ENCODE data around the gene FBLN1. TPM values are rescaled to one million over a fixed set of nuclear protein-coding genes. Genes with fewer than 3 reads are reported as not detected.

FBLN1 gene
- total and polyA plus RNA-seq, 2 of the 13 experiments (the other 11 are each of a cell fraction or from before 2014, with no cell fraction given): 37.3 to 103 TPM

- no peak for TF ChIP-seq GABPA (IDR thresholded peaks at IDR 0.05; ENCODE audit: low read depth, low read length)
- TF ChIP-seq GABPA (CRISPR knock-in tag; IDR thresholded peaks at IDR 0.05; ENCODE audit: low read depth): no peak
- TF ChIP-seq, protein P1, sequence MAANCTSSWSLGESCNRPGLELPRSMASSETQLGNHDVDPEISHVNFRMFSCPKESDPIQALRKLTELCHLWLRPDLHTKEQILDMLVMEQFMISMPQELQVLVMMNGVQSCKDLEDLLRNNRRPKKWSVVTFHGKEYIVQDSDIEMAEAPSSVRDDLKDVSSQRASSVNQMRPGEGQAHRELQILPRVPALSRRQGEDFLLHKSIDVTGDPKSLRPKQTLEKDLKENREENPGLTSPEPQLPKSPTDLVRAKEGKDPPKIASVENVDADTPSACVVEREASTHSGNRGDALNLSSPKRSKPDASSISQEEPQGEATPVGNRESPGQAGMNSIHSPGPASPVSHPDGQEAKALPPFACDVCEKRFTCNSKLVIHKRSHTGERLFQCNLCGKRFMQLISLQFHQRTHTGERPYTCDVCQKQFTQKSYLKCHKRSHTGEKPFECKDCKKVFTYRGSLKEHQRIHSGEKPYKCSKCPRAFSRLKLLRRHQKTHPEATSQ (CRISPR knock-in tag; IDR thresholded peaks at IDR 0.05; ENCODE audit: borderline replicate concordance): 0 out of 2 replicates have a peak, but pooled peaks have one; percentile 44
- TF ChIP-seq POGZ (CRISPR knock-in tag; IDR thresholded peaks at IDR 0.05): no peak
- no peak for TF ChIP-seq MAFG (CRISPR knock-in tag; IDR thresholded peaks at IDR 0.05)
- no peak for TF ChIP-seq NFAT5 (CRISPR knock-in tag; IDR thresholded peaks at IDR 0.05)
- TF ChIP-seq PHB2 (IDR thresholded peaks at IDR 0.05; ENCODE audit: partially characterized antibody): no peak
- TF ChIP-seq ZNF670 (CRISPR knock-in tag; IDR thresholded peaks at IDR 0.05; ENCODE audit: borderline replicate concordance): no peak
- TF ChIP-seq POLR2G (IDR thresholded peaks at IDR 0.05; ENCODE audit: low read depth, low read length): no peak
- TF ChIP-seq SNAPC4 (CRISPR knock-in tag; IDR thresholded peaks at IDR 0.05): no peak
- peak; percentile 64 for TF ChIP-seq SOX5 (CRISPR knock-in tag; IDR thresholded peaks at IDR 0.05; ENCODE audit: borderline replicate concordance)
- TF ChIP-seq, protein P2, sequence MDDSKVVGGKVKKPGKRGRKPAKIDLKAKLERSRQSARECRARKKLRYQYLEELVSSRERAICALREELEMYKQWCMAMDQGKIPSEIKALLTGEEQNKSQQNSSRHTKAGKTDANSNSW (CRISPR knock-in tag; IDR thresholded peaks at IDR 0.05; ENCODE audit: borderline replicate concordance): no peak
- no peak for TF ChIP-seq ZKSCAN5 (CRISPR knock-in tag; IDR thresholded peaks at IDR 0.05)
- no peak for TF ChIP-seq TCF7L2 (IDR thresholded peaks at IDR 0.05; ENCODE audit: low read depth, low read length)
- no peak; the same call in 1 of the 2 replicates for TF ChIP-seq HMG20A (CRISPR knock-in tag; IDR thresholded peaks at IDR 0.05; ENCODE audit: borderline replicate concordance)
- no peak; the same call in 1 of the 2 replicates for TF ChIP-seq ZBTB33 (CRISPR knock-in tag; IDR thresholded peaks at IDR 0.05)
These were observed 126.9 kb downstream of the FBLN1 start (continued) for GRCh38 chr22:45629469-45630089.

Data from HepG2 (cell line).